Astrocyte of the spinal cord (primary cell): ENCODE data around the gene PSMA2.

Source experiments
- DNase-seq: peaks from one replicate; pipeline ENCODE4 v3.0.0; 2011; ENCODE audit warnings: low read depth, low spot score
- H3K4me3 ChIP-seq: 2 replicates; pipeline ENCODE4 v1.5.1; 2011; ENCODE audit warnings: low read depth, mild to moderate bottlenecking, low read length, moderate library complexity
- CTCF ChIP-seq: IDR thresholded peaks from 2 replicates; pipeline ENCODE4 v1.5.1; 2012; ENCODE audit warnings: low read depth, mild to moderate bottlenecking, low read length, inconsistent platforms
- in situ Hi-C: cut with HindIII; loops from 2 replicates; pipeline ENCODE4 v1.10.0; 2017; ENCODE audit warnings: low sequenced_read_pairs

Gene PSMA2

GRCh38 chr7:42910306-42910705 is 21.7 kb downstream of the PSMA2 start:
- DNase-seq, result no peak
- no peak for TF ChIP-seq CTCF
- in situ Hi-C loops, result no loop called here

GRCh38 chr7:42907316-42907715 is 24.7 kb downstream of the PSMA2 start:
- no peak overlapping the region for H3K4me3 ChIP-seq
- in situ Hi-C loops, result no loop called here
- no peak for TF ChIP-seq CTCF
- DNase-seq, result peak; percentile 25

More at GRCh38 chr7:42910306-42910705, 21.7 kb downstream of the PSMA2 start:
- no peak overlapping the region for H3K4me3 ChIP-seq

DNA sequence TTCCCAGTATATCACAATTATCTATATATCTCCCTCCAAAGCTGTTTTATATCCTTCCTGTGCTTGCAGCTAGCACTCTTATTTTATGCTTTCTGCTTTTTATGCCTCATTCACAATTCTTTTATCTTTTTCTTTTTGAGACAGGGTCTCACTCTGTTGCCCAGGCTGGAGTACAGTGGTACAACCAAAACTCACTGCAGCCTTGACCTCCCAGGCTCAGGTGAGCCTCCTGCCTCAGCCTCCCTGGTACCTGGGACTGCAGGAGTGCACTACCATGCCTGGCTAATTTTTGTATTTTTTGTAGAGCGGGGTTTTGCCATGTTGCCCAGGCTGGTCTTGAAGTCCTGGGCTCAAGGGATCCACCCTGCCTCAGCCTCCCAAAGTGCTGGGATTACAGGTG is 25.8 kb downstream of the PSMA2 start:
- no peak for TF ChIP-seq CTCF
- DNase-seq, result no peak
- in situ Hi-C loops, result no loop called here
- H3K4me3 ChIP-seq, result no peak overlapping the region

DNA sequence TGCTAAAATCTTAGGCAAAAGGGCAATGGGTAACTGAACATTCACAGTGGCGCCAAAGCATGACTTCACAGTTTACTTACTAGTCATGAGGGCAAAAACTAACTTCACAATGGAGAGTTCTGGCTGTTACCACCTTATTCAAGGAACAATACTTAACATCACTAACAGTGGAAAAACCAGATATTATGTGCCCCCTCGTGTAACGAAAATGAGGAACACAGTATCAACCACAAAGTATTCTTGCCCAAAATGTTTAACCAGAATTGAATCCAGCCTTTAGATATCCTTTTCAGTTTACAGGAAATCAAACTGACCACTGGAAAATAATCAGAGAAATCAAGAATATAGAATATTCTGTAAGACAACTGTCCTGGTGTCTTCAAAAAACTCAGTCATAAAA is 29.6 kb downstream of the PSMA2 start:
- DNase-seq, result no peak
- no peak overlapping the region for H3K4me3 ChIP-seq
- in situ Hi-C loops, result no loop called here
- no peak for TF ChIP-seq CTCF

GRCh38 chr7:42900842-42901241 is 31.1 kb downstream of the PSMA2 start:
- no peak for TF ChIP-seq CTCF
- no peak for DNase-seq
- in situ Hi-C loops, result no loop called here
- H3K4me3 ChIP-seq, result no peak overlapping the region

- no peak for TF ChIP-seq CTCF
- in situ Hi-C loops, result no loop called here
- no peak for DNase-seq
- H3K4me3 ChIP-seq, result no peak overlapping the region
These were observed 38.4 kb downstream of the PSMA2 start for GRCh38 chr7:42893346-42894240.
